ENCODE data around the gene MLLT6. TPM values are rescaled to one million over a fixed set of nuclear protein-coding genes. Genes with fewer than 3 reads are reported as not detected.
A peak's percentile ranks its signal among the peaks of the same experiment; 100 is the strongest.

MLLT6 gene
- total and polyA plus RNA-seq, 2 of the 13 experiments (the other 11 are each of a cell fraction or from before 2014, with no cell fraction given) = 50.7 to 69.5 TPM

DNA sequence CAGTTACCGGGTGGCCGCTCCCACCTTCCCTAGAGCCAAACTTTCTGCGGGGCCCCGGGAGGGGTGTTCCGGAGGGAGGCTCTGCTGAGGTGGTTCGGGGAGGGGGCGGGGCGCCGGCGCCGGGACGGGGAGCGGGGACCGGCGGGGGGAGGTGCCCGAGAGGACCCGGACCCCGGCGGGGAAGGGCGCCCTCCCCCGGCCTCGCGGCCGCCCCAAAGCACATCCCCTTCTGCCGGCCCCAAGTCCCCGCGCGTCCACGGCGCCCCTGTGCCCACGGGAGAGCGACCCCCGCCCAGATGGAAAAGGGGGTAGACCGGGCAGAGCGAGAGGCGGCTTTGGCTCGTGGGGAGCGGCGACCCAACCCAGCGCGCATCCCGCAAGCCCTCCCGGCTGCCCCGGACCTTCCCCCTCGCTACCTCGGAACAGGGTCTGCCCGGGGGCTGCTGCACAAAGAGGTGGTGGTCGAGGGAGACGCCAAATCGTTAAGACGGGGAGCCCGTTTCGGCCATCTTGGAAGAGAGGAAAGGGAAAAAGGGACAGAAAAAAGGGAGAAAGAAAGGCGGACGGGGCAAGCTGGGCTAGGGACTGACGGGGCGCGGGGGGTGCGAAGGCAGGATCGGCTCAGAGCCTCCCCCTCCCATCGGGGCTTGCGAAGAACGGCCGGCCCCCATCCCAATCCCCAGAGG, 42.5 kb downstream of the MLLT6 start (continued):
- TF ChIP-seq, protein P1, sequence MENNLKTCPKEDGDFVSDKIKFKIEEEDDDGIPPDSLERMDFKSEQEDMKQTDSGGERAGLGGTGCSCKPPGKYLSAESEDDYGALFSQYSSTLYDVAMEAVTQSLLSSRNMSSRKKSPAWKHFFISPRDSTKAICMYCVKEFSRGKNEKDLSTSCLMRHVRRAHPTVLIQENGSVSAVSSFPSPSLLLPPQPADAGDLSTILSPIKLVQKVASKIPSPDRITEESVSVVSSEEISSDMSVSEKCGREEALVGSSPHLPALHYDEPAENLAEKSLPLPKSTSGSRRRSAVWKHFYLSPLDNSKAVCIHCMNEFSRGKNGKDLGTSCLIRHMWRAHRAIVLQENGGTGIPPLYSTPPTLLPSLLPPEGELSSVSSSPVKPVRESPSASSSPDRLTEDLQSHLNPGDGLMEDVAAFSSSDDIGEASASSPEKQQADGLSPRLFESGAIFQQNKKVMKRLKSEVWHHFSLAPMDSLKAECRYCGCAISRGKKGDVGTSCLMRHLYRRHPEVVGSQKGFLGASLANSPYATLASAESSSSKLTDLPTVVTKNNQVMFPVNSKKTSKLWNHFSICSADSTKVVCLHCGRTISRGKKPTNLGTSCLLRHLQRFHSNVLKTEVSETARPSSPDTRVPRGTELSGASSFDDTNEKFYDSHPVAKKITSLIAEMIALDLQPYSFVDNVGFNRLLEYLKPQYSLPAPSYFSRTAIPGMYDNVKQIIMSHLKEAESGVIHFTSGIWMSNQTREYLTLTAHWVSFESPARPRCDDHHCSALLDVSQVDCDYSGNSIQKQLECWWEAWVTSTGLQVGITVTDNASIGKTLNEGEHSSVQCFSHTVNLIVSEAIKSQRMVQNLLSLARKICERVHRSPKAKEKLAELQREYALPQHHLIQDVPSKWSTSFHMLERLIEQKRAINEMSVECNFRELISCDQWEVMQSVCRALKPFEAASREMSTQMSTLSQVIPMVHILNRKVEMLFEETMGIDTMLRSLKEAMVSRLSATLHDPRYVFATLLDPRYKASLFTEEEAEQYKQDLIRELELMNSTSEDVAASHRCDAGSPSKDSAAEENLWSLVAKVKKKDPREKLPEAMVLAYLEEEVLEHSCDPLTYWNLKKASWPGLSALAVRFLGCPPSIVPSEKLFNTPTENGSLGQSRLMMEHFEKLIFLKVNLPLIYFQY (CRISPR knock-in tag; IDR thresholded peaks at IDR 0.05; ENCODE audit: borderline replicate concordance) = no peak
- TF ChIP-seq ZIK1 (CRISPR knock-in tag; IDR thresholded peaks at IDR 0.05; ENCODE audit: borderline replicate concordance, low read depth) (peak; percentile 44; the same call in 1 of the 2 replicates), IRF2 (CRISPR knock-in tag; IDR thresholded peaks at IDR 0.05) (no peak), GATAD2A (CRISPR knock-in tag; IDR thresholded peaks at IDR 0.05) (peak; percentile 66), HNRNPL (IDR thresholded peaks at IDR 0.05; ENCODE audit: low read depth, low read length) (0 out of 2 replicates have a peak, but pooled peaks have one; percentile 58), SP1 (IDR thresholded peaks at IDR 0.05) (no peak), SP1 (CRISPR knock-in tag; IDR thresholded peaks at IDR 0.05) (no peak), TCF7 (IDR thresholded peaks at IDR 0.05; ENCODE audit: low read depth) (no peak), ZNF33A (CRISPR knock-in tag; IDR thresholded peaks at IDR 0.05; ENCODE audit: borderline replicate concordance) (no peak), DNMT1 (CRISPR knock-in tag; IDR thresholded peaks at IDR 0.05) (no peak), KDM4B (CRISPR knock-in tag; IDR thresholded peaks at IDR 0.05) (no peak; the same call in 1 of the 2 replicates), ZNF879 (CRISPR knock-in tag; IDR thresholded peaks at IDR 0.05) (no peak), ZNF441 (CRISPR knock-in tag; IDR thresholded peaks at IDR 0.05; ENCODE audit: borderline replicate concordance) (no peak), ZBTB7A (CRISPR knock-in tag; IDR thresholded peaks at IDR 0.05) (peak; percentile 96), KLF16 (CRISPR knock-in tag; IDR thresholded peaks at IDR 0.05) (peak in 1 of 2 experiments; percentile 49; a peak in 1 of 4 replicates), ZFAT (CRISPR knock-in tag; conservative IDR thresholded peaks at IDR 0.05) (no peak), ZNF772 (CRISPR knock-in tag; IDR thresholded peaks at IDR 0.05) (0 out of 2 replicates have a peak, but pooled peaks have one; percentile 37), XRCC5 (optimal IDR thresholded peaks at IDR 0.05; ENCODE audit: low read length) (no peak), EZH2 (conservative IDR thresholded peaks at IDR 0.05; ENCODE audit: low read depth, low read length) (no peak)
- TF ChIP-seq, protein P2, sequence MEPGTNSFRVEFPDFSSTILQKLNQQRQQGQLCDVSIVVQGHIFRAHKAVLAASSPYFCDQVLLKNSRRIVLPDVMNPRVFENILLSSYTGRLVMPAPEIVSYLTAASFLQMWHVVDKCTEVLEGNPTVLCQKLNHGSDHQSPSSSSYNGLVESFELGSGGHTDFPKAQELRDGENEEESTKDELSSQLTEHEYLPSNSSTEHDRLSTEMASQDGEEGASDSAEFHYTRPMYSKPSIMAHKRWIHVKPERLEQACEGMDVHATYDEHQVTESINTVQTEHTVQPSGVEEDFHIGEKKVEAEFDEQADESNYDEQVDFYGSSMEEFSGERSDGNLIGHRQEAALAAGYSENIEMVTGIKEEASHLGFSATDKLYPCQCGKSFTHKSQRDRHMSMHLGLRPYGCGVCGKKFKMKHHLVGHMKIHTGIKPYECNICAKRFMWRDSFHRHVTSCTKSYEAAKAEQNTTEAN (CRISPR knock-in tag; conservative IDR thresholded peaks at IDR 0.05) = no peak
- TF ChIP-seq, protein P3, sequence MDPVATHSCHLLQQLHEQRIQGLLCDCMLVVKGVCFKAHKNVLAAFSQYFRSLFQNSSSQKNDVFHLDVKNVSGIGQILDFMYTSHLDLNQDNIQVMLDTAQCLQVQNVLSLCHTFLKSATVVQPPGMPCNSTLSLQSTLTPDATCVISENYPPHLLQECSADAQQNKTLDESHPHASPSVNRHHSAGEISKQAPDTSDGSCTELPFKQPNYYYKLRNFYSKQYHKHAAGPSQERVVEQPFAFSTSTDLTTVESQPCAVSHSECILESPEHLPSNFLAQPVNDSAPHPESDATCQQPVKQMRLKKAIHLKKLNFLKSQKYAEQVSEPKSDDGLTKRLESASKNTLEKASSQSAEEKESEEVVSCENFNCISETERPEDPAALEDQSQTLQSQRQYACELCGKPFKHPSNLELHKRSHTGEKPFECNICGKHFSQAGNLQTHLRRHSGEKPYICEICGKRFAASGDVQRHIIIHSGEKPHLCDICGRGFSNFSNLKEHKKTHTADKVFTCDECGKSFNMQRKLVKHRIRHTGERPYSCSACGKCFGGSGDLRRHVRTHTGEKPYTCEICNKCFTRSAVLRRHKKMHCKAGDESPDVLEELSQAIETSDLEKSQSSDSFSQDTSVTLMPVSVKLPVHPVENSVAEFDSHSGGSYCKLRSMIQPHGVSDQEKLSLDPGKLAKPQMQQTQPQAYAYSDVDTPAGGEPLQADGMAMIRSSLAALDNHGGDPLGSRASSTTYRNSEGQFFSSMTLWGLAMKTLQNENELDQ (CRISPR knock-in tag; IDR thresholded peaks at IDR 0.05; ENCODE audit: borderline replicate concordance) = no peak

All from HepG2 (cell line).